Fibroblast of pulmonary artery (primary cell): ENCODE data around the gene CDK8.

ENCODE experiments used
- DNase-seq: peaks from one replicate; pipeline ENCODE4 v3.0.0-alpha.2; 2010; ENCODE audit warnings: low read depth
- H3K4me3 ChIP-seq: replicated peaks from 2 replicates; pipeline ENCODE4 v1.5.1; 2011; ENCODE audit warnings: low read depth, mild to moderate bottlenecking, control low read depth, low read length, moderate library complexity
- CTCF ChIP-seq: IDR thresholded peaks from 2 replicates; pipeline ENCODE4 v1.5.1; 2011; ENCODE audit warnings: mild to moderate bottlenecking, control low read depth, low read length, inconsistent platforms; ENCODE audit errors: missing control alignments

CDK8 gene

GRCh38 chr13:26325876-26326275 is 71.9 kb downstream of the CDK8 start:
- no peak for TF ChIP-seq CTCF
- no peak overlapping the region for H3K4me3 ChIP-seq
- DNase-seq, result peak; percentile 10

- DNase-seq, result no peak
- no peak for TF ChIP-seq CTCF
- no peak overlapping the region for H3K4me3 ChIP-seq
Observed at GRCh38 chr13:26326562-26326961, 72.6 kb downstream of the CDK8 start.

- DNase-seq, result no peak
- no peak overlapping the region for H3K4me3 ChIP-seq
Observed at GRCh38 chr13:26327940-26328725, 74.2 kb downstream of the CDK8 start.

GRCh38 chr13:26335158-26335557 is 81.2 kb downstream of the CDK8 start:
- DNase-seq, result no peak
- no peak for TF ChIP-seq CTCF
- no peak overlapping the region for H3K4me3 ChIP-seq

More at GRCh38 chr13:26327940-26328725, 74.2 kb downstream of the CDK8 start:
- no peak for TF ChIP-seq CTCF

GRCh38 chr13:26340807-26341206 is 86.9 kb downstream of the CDK8 start:
- no peak for TF ChIP-seq CTCF
- peak; percentile 27 for DNase-seq
- H3K4me3 ChIP-seq, result no peak overlapping the region

- DNase-seq, result no peak
- no peak for TF ChIP-seq CTCF
- no peak overlapping the region for H3K4me3 ChIP-seq
Observed at GRCh38 chr13:26342898-26343297, 89.0 kb downstream of the CDK8 start.

- H3K4me3 ChIP-seq, result no peak overlapping the region
- DNase-seq, result no peak
- TF ChIP-seq CTCF, result no peak
Observed at GRCh38 chr13:26343816-26344215, 89.9 kb downstream of the CDK8 start.
